ENCODE results near the gene ZSWIM9.

Gene ZSWIM9

GRCh38 chr19:48169939-48170803 lies at the start of gene ZSWIM9, which contains the start of gene LIG1:
TSS of gene ZSWIM9 (plus strand) at chr19:48170680. CDS start at chr19:48171803, 1,123 bp downstream.
TSS of gene LIG1 (minus strand) at chr19:48170344. CDS start at chr19:48165566, 4,778 bp downstream.
- DNase-seq (ENCODE audit: low spot score): peak; percentile 95

DNA sequence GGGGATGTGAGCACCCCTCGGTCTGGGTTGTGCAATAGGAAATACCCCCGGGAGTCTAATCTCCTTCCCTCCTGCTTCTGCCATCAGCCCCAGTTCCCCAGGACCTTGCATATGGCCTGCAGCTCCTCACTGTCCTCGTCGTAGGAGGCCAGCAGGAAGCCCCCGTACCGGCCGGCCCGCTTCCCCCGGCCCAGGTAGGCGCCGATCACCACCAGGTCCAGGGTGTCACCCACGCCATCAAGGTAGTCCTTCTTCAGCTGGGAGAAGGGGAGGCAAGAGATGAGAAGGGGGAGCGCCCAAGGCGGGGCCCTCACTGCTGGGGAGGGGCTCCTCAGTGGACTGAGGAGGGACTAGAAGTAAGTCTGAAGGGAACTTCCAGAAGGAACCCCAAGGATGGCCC lies 49.4 kb upstream of the ZSWIM9 start:
- DNase-seq (ENCODE audit: low spot score): no peak

DNA sequence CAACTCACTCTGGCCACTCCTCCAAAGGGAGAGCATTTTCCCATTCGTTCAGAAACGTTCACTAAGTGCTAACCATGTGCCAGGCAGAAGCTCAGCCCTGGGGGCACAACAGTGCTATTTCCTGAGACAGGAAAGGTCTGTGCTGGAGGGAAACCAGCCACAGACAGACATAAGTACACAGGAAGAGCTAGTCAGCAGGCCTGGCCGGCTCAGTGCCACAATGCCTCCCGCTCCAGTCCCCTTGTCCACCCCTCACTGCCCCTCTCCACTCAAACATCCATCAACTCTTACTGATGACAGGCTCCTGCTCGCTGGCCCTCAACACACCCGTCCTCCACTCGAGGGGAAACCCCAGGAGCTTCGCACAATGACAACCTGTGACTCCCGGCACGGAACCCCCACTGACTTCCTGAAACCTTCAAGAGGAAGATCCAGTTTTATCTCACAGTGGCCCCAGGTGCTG lies 48.5 kb upstream of the ZSWIM9 start:
- no peak for DNase-seq (ENCODE audit: low spot score)

GRCh38 chr19:48122421-48122820 lies 48.1 kb upstream of the ZSWIM9 start:
- no peak for DNase-seq (ENCODE audit: low spot score)

DNA sequence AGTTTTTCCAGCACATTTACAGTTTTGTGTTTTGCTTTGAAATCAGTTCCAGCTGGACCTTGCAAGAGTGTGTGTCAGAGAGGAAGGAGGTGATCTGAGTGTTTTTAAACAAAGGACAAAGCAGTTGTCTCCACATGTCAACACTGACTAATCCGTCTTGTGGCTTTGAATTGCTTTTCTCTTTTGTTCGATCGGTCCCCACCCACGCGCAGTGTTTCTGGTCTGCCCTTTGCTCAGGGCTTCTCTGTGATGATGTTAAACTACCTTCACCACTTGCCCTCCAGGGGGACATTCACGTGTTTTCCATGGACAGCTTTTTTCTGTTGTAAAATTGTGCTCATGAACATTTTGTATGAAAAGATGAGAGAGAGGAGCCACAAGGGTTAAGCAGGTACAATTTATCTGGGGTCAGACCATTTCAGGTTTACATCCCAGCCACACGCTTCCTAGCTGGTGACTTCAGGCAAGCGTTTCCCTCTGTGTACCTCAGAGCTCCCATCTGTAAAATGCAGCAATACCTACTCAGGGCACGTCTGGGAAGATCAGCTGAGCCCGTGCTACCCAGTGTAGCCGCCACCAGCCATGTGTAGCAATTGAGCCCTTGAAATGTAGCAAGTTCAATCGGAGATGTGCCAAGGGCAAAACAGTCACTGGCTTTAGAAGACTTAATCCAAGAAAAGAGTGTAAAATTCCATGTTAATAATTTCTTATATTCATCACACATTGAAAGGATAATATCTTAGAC lies 46.4 kb upstream of the ZSWIM9 start:
- peak; percentile 60 for DNase-seq (ENCODE audit: low spot score)

GRCh38 chr19:48127561-48127960 lies 42.9 kb upstream of the ZSWIM9 start:
- DNase-seq (ENCODE audit: low spot score): no peak

- no peak for DNase-seq (ENCODE audit: low spot score)
These were observed 37.4 kb upstream of the ZSWIM9 start for GRCh38 chr19:48133094-48133493.

GRCh38 chr19:48135411-48135810 lies 35.1 kb upstream of the ZSWIM9 start:
- DNase-seq (ENCODE audit: low spot score): no peak

- no peak for DNase-seq (ENCODE audit: low spot score)
These were observed 33.9 kb upstream of the ZSWIM9 start for GRCh38 chr19:48136547-48136946.

DNA sequence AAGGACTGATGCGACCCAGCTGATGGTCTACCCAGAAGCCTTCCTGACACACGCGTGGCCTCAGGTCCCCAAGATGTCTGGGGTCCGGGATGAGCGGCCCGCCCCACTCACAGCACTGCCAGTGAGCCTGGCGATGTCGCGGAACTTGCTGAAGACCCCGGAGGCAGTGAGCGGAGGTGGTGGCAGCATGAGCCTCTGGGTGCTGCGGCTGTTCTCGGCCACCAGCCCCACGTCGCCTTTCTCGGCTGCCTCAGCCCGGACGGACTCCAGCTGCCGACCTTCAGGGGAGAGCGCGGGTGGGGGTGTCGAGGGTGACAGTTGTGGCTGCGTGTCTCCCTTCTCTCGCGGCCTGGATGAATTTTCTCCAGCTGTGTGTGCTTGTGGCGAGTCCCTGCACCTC lies 33.1 kb upstream of the ZSWIM9 start:
- no peak for DNase-seq (ENCODE audit: low spot score)

DNA sequence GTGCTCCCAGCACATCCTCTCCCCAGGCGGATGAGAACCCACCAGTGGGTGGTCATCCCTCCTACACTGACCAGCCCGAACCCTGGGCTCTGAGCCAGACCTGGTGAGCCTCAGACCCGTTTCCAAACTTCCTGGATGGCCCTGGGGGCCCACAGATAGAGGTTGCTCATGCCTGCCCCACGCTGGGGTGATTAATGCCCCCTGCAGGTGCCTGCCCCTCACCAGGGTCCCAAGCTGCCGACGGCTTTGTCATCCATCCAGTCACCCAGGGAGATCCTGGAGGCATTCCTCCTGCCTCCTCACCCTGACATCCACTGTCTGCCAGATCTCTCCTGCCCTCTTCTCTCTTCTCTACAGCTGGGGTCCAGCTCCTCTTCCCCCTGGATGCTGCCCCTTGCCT lies 31.4 kb upstream of the ZSWIM9 start:
- DNase-seq (ENCODE audit: low spot score): no peak

- DNase-seq (ENCODE audit: low spot score): peak; percentile 63
These were observed 22.8 kb upstream of the ZSWIM9 start for GRCh38 chr19:48147597-48148175.

DNA sequence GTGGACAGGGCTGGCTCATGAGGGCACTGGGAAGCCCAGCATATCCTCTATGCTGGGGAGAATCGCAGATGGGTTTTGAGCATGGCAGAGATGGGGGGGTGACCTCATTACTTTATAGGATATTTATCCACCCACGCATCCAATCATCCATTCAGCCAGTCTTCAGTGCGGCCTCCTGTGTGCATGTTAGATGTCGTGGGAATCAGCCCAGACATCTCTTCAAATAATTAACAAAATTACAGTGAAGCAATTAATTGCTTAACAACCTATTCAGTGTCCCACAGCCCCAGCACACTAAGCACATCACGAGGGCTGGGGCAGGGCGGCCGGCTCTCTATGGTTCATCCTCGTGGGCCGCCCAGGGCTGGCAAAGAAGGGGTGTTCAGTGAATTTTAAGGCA lies 21.9 kb upstream of the ZSWIM9 start:
- no peak for DNase-seq (ENCODE audit: low spot score)

- no peak for DNase-seq (ENCODE audit: low spot score)
These were observed 21.1 kb upstream of the ZSWIM9 start for GRCh38 chr19:48149430-48149829.

- DNase-seq (ENCODE audit: low spot score): peak; percentile 76
These were observed 17.9 kb upstream of the ZSWIM9 start for GRCh38 chr19:48152551-48152950.

- no peak for DNase-seq (ENCODE audit: low spot score)
These were observed 16.5 kb upstream of the ZSWIM9 start for GRCh38 chr19:48154003-48154402.

DNA sequence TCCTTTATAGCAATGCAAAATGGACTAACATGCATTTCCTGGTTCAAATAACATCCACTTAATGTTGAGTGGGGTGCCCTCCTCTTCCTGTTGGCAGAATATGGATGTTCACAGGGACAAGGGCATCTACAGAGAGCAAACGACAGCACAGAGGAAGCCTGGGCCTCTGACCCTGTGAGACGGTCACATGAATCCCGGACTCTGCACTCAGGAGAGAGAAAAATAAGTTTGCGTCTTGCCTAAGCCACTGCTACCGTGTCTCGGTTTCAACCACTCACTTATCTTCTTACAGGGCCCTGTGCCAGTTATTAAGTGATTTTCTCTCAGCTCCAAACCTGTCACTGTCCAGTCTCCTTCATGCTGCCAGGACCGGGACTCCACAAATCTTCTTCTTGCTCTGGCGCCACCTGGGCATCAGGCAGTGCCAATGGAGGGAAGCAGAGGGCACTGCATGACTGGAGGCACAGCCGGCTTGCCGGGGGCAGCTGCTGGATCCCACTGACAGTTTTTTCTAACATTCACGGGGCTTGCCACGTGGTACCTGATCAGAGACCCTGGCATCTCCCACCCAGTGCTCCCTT lies 12.2 kb upstream of the ZSWIM9 start:
- no peak for DNase-seq (ENCODE audit: low spot score)

DNA sequence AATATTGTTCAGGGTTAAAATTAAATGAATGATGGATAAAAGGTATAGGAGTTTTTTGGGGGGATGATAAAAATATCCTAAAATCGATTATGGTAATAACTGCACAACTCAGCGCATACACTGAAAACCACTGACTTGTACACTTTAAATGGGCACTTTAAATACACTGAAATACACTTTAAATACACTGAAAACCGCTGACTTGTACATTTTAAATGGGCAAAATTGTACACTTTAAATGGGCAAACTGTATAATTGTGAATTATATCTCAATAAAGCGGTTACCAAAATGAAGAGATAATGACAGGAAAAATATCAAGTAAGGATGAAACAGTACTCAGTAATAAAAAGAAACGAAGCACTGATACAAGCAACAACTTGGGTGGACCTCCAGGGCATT lies 1.8 kb upstream of the ZSWIM9 start:
- DNase-seq (ENCODE audit: low spot score): no peak

- DNase-seq (ENCODE audit: low spot score): peak; percentile 21
These were observed 922 bp upstream of the ZSWIM9 start for GRCh38 chr19:48169578-48169938.

GRCh38 chr19:48170817-48171347 lies 402 bp downstream of the ZSWIM9 start:
- peak; percentile 20 for DNase-seq (ENCODE audit: low spot score)

- DNase-seq (ENCODE audit: low spot score): no peak
These were observed 1.2 kb downstream of the ZSWIM9 start for GRCh38 chr19:48171710-48172109.

DNA sequence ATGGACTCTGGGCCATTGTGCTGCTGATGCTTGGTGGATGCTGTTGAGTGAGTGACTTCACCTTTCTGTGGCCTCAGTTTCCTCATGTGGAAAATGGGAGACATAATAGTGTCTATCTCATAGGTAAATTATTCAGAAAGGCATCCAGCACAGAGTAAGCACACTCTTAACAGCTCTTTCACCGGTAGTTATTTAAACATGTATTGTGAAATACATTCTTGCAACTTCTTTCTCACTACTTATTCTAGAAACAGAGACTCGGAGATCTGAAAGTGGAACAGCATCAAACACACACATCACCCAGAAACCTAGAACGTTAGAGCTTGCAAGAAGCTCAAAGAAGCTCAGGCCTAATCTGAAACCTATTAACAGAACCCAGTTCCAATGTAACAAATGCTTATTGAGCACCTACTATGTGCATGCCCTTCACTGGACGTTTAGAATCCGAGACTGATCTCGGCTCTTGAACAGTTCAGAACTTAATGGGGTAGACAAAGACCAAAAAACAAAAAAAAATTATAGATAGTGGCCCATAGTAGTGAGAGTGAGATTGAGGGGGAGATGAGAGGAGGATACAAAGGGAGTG lies 4.1 kb downstream of the ZSWIM9 start:
- DNase-seq (ENCODE audit: low spot score): no peak

Measured in putamen (tissue), 1 donor.